Adrenal gland (tissue), 12 donors: Measurements from ENCODE around the gene CLMN. TPM values are rescaled to one million over a fixed set of nuclear protein-coding genes. Genes with fewer than 3 reads are reported as not detected.

Source experiments
- DNase-seq, 7 donors: peaks; one replicate each; pipeline ENCODE4 v3.0.0-alpha.2; 2019 to 2020
- H3K27ac ChIP-seq, 5 donors: fragments of 200-600 bp; sonication (generic) in 4 of 5; 1 replicate in 3 of 5; 2 replicates in 2 of 5; pipeline versions ENCODE4 v1.5.1 to v1.8.0; 2016 to 2020; ENCODE audit warnings: mild to moderate bottlenecking in 1 of 5
- H3K27me3 ChIP-seq: fragments of 200-600 bp; 2 replicates; pipeline ENCODE4 v1.8.0; 2021
- H3K36me3 ChIP-seq, 2 donors: fragments of 200-600 bp; replicated peaks in 1 of 2; 1 replicate in 1 of 2; 2 replicates in 1 of 2; pipeline versions ENCODE4 v1.5.1 to v1.8.0; 2018 to 2022
- H3K4me1 ChIP-seq, 2 donors: fragments of 200-600 bp; replicated peaks in 1 of 2; 1 replicate in 1 of 2; 2 replicates in 1 of 2; pipeline versions ENCODE4 v1.5.1 to v1.8.0; 2018 to 2021
- H3K4me3 ChIP-seq, 4 donors: fragments of 200-600 bp; sonication (generic) in 3 of 4; one replicate each; pipeline ENCODE4 v1.5.1; 2016 to 2018
- H3K9me3 ChIP-seq, 3 donors: fragments of 200-600 bp; sonication (generic) in 1 of 3; replicated peaks in 1 of 3; 1 replicate in 2 of 3; 2 replicates in 1 of 3; pipeline versions ENCODE4 v1.5.1 to v1.8.0; 2016 to 2021
- POLR2A ChIP-seq, 2 donors: fragments of 450-650 bp; IDR thresholded peaks; one replicate each; pipeline ENCODE4 v1.6.1; 2017; ENCODE audit warnings: antibody characterized with exemption in 2 of 2, mild to moderate bottlenecking in 2 of 2, moderate library complexity in 1 of 2
- WGBS, 4 donors: extraction: QIAGEN DNeasy Blood & Tissue Kit in 2 of 4; methylation state at CpG; one replicate each; pipeline versions ENCODE4 v1.1.5 to v1.1.7; 2013 to 2017; 5-methylcytosine and 5-hydroxymethylcytosine counted together
- intact Hi-C, 2 donors: fragments of 100-400 bp; cut with DNase I; formaldehyde crosslinking; loops; one replicate each; pipeline versions ENCODE4 v1.14.1 to v1.15.0; 2022 to 2023
- microRNA-seq, 3 donors: library from miRNA; unstranded; fragments of <30 nt; microRNA quantifications; one replicate each; pipeline ENCODE4, GENCODE V29; 2017 to 2020
- polyA plus RNA-seq, 3 donors: library from polyadenylated mRNA; stranded (reverse); fragments of 200-250 nt in 2 of 3; fragments of 350-450 nt in 1 of 3; fragmentation: Illumina TruSeq in 1 of 3; extraction: RNeasy Lipid Tissue Mini Kit (QIAGEN cat#74804) in 1 of 3; gene quantifications; one replicate each; pipeline ENCODE4 v1.2.3, GENCODE V29; 2013 to 2014
- small RNA-seq, 2 donors: library from RNA; depleted of rRNA; stranded (forward); fragments of <200 nt; gene quantifications; one replicate each; pipeline ENCODE3, GENCODE V24; 2016
- total RNA-seq, 9 donors: library from RNA; depleted of rRNA in 4 of 9; stranded (reverse); fragments of >200 nt in 4 of 9; fragments of 120-200 nt in 1 of 9; fragmentation: NEBNext Ultra II Directional in 1 of 9; extraction: Animal tissue kit (Norgen Biotek cat#: 25700) in 1 of 9; gene quantifications; one replicate each; pipeline versions ENCODE4 v1.1.0 to v1.2.4, GENCODE V29; 2013 to 2023
- TF ChIP-seq, protein P1 (sequence below), 6 experiments: fragments of 450-650 bp in 4 of 6; fragments of 200-600 bp in 2 of 6; sonication (generic) in 1 of 6; IDR thresholded peaks; 1 replicate in 5 of 6; 2 replicates in 1 of 6; pipeline versions ENCODE4 v1.5.1 to v1.8.0; 2016 to 2021; ENCODE audit warnings: antibody characterized with exemption in 6 of 6, mild to moderate bottlenecking in 2 of 6, moderate library complexity in 1 of 6
- donor health status: healthy with polysubstance abuse.
- donor health status: Bipolar disorder and iron deficiency.
- donor health status: DM: yes; HTN: yes; CAD: no.
- donor health status: DM: no; HTN: no; CAD: no.
- donor health status: DM: no; HTN: no; CAD: no.
- donor health status: DM: yes; HTN: yes; CAD: no.

The CLMN gene
- total and polyA plus RNA-seq, 12 donors: 2.7 to 9.5 (median 4.9) TPM

DNA sequence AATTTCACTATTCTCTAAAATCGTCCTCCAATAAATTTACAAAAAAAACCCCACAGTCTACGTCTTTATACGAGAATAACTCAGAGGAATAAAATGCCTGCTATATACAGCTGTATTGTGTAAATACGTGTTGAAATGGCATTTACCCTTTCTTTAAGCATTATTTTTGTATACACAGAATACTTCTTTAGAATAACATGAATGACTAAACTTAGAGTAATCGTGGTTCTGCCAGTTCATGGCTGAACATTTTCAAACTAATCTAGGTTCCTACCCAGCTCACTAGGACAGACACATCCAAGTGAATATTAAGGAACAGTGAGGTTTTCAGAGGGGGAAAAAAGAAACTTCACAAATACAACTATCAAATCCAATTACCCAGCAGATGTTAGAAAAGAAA, 186.9 kb downstream of the CLMN start:
- no peaks in the 10 kb centered on the region for H3K27me3 ChIP-seq
- no peak overlapping the region for H3K27ac ChIP-seq
- WGBS, 4 donors: 85 to 90% (median 89%) methylated on average over 5 of the region's 5 CpGs
- intact Hi-C loops: no loop called here
- no peak for DNase-seq
- H3K4me3 ChIP-seq: no peak overlapping the region
- TF ChIP-seq POLR2A (IDR thresholded peaks at IDR 0.05): no peak
- TF ChIP-seq, protein P1, sequence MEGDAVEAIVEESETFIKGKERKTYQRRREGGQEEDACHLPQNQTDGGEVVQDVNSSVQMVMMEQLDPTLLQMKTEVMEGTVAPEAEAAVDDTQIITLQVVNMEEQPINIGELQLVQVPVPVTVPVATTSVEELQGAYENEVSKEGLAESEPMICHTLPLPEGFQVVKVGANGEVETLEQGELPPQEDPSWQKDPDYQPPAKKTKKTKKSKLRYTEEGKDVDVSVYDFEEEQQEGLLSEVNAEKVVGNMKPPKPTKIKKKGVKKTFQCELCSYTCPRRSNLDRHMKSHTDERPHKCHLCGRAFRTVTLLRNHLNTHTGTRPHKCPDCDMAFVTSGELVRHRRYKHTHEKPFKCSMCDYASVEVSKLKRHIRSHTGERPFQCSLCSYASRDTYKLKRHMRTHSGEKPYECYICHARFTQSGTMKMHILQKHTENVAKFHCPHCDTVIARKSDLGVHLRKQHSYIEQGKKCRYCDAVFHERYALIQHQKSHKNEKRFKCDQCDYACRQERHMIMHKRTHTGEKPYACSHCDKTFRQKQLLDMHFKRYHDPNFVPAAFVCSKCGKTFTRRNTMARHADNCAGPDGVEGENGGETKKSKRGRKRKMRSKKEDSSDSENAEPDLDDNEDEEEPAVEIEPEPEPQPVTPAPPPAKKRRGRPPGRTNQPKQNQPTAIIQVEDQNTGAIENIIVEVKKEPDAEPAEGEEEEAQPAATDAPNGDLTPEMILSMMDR (IDR thresholded peaks at IDR 0.05): no peak
- H3K36me3 ChIP-seq: peaks cover 0 to 11% of the 10 kb centered on the region in 2 donors
- H3K9me3 ChIP-seq: peaks cover 0 to 3% (median 0%) of the 10 kb centered on the region in 3 donors
- peaks cover 14 to 42% of the 10 kb centered on the region in 2 donors for H3K4me1 ChIP-seq

Small RNA genes within 50 kb of the gene (microRNA-seq; reads per million reads assigned to microRNA genes)
- 3.1 to 7.1 (median 5.0) reads per million in 3 donors for gene MIR3173

Small RNA genes within 50 kb of the gene (small RNA-seq; reads per million reads assigned to genes)
- gene MIR3173: 0.08 to 0.12 reads per million in 2 donors

Other genes with a start within 250 kb of the CLMN start
- gene DICER1, start 162.4 kb downstream of the CLMN start, total RNA-seq: 10 to 100 TPM; 15.3 to 81.5 (median 46.7) TPM
- gene DICER1, start 162.4 kb downstream of the CLMN start, polyA plus RNA-seq: 10 to 100 TPM in 2 of 3 donors, 1 to 10 TPM in 1; 7.1 to 22.8 (median 11.5) TPM
- 10 to 100 TPM in 8 of 9 donors, 1 to 10 TPM in 1; 1.8 to 24.8 (median 12.9) TPM for gene SYNE3, start 196.7 kb upstream of the CLMN start, total RNA-seq
- 1 to 10 TPM; 2.5 to 6.2 (median 4.4) TPM for gene SYNE3, start 196.7 kb upstream of the CLMN start, polyA plus RNA-seq
- 100 to 1,000 TPM in 1 of 9 donors, 10 to 100 TPM in 8; 45.3 to 128 (median 79.5) TPM for gene GLRX5, start 215.1 kb upstream of the CLMN start, total RNA-seq
- gene GLRX5, start 215.1 kb upstream of the CLMN start, polyA plus RNA-seq: 100 to 1,000 TPM in 1 of 3 donors, 10 to 100 TPM in 2; 32.7 to 134 (median 57.6) TPM